ENCODE measurements around the gene PIP5K1B.

The PIP5K1B gene

GRCh38 chr9:68887232-68887631, 182.2 kb downstream of the PIP5K1B start:
- H3K27ac ChIP-seq: no peak overlapping the region
- TF ChIP-seq CTCF (conservative IDR thresholded peaks at IDR 0.05) (no peak), ZFX (IDR thresholded peaks at IDR 0.05) (no peak)

- TF ChIP-seq ZFX (IDR thresholded peaks at IDR 0.05) (no peak), CTCF (conservative IDR thresholded peaks at IDR 0.05) (no peak)
- no peak overlapping the region for H3K27ac ChIP-seq
These were observed 189.5 kb downstream of the PIP5K1B start for GRCh38 chr9:68894502-68894901.

- TF ChIP-seq CTCF (conservative IDR thresholded peaks at IDR 0.05) (no peak), ZFX (IDR thresholded peaks at IDR 0.05) (no peak)
- H3K27ac ChIP-seq: no peak overlapping the region
These were observed 190.9 kb downstream of the PIP5K1B start for GRCh38 chr9:68895741-68896478.

GRCh38 chr9:68896486-68896885, 191.4 kb downstream of the PIP5K1B start:
- H3K27ac ChIP-seq: no peak overlapping the region
- TF ChIP-seq ZFX (IDR thresholded peaks at IDR 0.05): no peak

- no peak overlapping the region for H3K27ac ChIP-seq
- TF ChIP-seq CTCF (conservative IDR thresholded peaks at IDR 0.05) (no peak), ZFX (IDR thresholded peaks at IDR 0.05) (no peak)
These were observed 192.6 kb downstream of the PIP5K1B start for GRCh38 chr9:68897577-68898145.

- H3K27ac ChIP-seq: peak overlapping the region; percentile 2; the same call in 1 of the 2 replicates
- TF ChIP-seq CTCF (conservative IDR thresholded peaks at IDR 0.05) (no peak), ZFX (IDR thresholded peaks at IDR 0.05) (no peak)
These were observed 193.9 kb downstream of the PIP5K1B start for GRCh38 chr9:68898781-68899439.

- TF ChIP-seq ZFX (IDR thresholded peaks at IDR 0.05) (no peak), CTCF (conservative IDR thresholded peaks at IDR 0.05) (no peak)
- H3K27ac ChIP-seq: no peak overlapping the region
These were observed 199.4 kb downstream of the PIP5K1B start for GRCh38 chr9:68904454-68904853.

Measured in C4-2B (cell line).